ENCODE measurements around the gene HADHA.
"Not testable (repeated sequence)": the region's sequence is repeated elsewhere in the genome, so short reads cannot be mapped to it uniquely, and the experiment has no call there.

Gene HADHA

DNA sequence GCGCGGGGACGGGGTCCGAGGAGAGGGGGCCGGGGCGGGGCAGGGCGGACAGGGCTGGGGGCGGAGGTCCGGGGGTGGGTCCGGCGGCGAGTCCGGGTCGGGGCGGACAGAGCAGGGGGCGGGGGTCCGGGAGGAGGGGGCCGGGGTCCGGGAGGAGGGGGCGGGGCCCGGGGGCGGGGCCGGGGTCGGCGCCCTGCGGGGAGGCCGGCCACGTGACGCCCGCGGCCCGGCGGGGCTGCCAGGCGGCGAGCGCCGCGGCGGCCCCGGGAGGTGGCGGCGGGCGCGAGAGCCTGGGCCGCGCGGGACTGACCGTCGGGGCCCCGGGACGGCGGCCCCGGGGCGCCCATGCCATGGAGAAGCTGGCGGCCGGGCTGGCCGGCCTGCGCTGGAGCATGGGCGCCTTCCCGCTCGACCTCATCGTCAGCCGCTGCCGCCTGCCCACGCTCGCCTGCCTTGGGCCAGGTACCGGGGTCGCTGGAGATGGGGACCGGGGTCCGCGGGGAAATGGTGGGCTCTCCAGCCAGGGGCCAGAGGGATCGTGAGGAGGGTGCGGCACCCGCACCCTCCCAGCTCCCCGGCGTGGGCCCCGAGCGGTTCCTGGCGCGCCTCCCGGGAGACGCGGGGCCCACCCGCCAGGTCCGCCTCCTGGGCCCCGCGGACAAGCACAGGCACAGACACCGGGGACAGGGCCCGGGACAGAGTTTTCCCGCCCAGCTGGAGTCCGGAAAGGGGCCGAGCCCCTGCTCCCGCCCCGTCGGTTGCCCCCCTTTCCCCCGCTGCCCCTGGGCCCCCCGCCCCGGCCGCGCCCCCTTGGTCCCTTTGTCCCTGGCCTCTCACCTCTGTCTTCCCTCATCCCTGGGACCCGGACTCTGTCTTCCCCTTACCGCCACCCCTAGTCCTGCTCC is 71.3 kb downstream of the HADHA start, which contains the start of gene GAREM2:
TSS of gene GAREM2 (plus strand) at position 218 of the 905 bp plus-strand sequence. CDS start at position 351, 133 bp downstream.
- no peak for DNase-seq

DNA sequence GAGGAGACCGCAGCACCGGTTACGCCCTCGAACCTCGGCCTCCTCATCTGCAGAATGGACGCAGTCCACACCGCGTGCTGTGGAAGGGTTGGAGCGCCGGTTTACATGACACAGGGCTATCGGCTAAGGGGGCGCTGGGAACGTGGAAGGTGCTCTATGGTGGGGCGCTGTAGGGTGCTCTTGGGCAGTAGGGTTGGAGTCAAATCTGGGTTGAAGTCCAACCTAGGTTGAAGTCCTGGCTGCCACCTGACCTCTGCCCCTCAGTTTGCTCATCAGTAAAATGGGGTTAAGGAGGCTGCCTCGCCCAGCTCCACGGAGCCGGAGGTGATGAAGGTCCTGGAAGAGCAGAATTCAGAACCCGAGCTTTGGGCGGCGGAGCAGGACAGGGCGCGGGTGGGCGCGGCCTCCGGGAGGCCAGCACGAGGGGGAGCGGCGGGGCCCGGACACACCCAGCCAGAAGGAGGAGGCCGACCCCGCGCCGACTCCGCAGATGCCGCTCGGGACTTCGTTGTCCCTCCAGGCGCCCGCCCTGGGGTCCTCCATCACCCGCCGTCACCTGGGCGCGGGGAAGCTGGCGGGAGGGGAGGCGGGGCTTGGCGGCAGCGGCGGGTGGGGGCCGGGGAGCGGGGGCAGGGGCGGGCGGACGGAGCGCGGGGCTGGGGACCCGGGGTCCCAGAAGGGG is 72.1 kb downstream of the HADHA start:
- DNase-seq: no peak

DNA sequence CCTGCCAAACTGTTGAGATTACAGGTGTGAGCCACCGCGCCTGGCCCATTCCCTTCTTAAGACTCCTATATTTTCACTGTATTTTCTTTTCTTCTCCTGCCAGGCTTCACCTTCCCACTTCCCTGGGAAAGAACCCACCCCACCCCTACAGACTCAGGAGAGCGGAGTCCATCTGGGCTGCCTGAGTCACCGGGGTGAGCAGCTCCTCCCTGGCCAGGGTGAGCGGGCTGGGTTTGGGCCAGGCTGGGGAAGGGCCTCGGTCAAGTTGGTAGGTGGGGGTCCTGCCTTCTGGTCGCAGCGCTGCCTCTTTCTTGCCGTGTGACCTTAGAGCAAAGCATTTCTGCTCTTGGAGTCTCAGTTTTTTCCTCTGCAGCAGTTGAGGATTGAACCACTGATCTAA is 73.6 kb downstream of the HADHA start:
- DNase-seq: no peak

DNA sequence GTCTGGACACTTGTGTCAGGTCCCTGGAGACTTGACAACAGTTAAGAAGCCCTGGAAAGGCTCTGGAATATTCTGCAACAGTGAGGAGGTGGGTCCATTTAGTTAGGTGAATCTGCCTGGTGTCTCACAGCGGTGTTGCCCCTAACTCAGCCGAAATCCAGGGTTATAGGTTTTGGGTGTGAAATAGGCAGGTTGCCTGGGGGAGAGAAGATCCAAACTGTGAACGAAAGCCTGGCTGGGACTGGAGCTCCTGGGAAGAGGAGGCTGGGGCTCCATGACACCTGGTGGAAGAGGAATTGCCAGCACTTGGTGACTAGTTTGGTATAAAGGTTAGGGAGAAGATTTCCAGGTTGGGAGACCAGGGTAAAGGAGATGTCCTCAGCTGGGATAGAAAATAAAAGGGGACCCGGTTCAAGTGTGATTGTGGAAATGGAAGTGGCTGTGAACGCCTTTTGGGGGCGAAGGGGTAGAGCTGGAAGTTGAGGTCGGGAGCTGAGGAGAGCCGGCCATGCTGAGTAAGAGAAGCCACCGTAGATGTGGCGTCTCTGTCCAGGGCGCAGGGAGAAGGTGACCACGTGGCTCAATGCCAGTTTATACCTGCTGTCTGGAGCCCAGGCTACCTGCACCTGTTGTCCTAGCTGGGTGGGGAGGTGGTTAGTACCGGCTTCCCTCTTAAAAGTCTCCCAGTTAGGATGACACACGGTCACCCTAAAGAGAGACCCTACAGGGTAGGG is 74.6 kb downstream of the HADHA start:
- DNase-seq: no peak

DNA sequence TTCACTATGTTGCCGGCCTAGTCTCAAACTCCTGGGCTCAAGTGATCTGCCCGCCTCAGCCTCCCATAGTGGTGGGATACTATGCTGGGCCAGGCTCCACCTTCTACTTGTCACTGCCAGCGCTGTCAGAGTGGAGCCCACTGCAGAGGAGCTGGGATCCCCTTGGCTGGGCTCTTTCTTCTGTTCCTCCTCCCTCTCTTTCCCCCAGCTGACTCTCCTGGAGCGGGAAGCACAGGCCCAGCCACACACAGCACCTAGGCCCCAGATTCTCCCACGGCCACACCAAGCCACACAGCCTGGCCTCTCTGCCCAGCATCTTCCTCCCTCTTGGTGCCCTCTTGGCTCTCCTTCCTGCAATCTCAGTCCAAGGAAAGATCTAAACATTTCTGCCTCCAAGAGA is 75.2 kb downstream of the HADHA start:
- no peak for DNase-seq

DNA sequence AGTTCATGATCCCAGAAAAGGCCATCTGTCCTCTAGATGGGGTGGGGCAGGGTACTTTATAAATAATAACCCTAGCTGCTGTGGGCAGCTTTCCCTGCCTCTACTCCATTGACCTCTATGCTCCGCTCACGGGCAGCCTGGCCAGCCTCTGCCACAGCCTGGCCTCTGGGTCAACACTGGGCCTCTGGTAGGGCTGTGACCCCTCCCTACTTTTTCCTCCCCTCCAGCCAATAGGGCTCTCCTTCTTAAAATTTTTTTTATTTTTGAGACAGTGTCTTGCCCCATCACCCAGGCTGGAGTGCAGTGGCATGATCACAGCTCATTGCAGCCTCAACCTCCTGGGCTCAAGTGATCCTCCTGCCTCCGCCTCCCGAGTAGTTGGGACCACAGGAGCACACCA is 75.6 kb downstream of the HADHA start:
- no peak for DNase-seq

DNA sequence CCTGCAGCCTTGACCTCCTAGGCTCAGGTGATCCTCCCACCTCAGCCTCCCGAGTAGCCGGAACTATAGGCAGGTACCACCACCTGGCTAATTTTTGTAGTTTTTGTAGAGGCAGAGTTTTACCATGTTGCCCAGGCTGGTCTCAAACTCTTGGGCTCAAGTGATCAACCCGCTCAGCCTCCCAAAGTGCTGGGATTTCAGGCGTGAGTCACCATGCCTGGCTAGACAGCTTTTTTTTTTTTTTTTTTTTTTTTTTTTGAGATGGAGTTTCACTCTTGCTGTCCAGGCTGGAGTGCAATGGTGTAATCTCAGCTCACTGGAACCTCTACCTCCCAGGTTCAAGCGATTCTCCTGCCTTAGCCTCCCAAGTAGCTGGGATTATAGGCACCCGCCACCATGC is 77.9 kb downstream of the HADHA start:
- DNase-seq: not testable (repeated sequence)

DNA sequence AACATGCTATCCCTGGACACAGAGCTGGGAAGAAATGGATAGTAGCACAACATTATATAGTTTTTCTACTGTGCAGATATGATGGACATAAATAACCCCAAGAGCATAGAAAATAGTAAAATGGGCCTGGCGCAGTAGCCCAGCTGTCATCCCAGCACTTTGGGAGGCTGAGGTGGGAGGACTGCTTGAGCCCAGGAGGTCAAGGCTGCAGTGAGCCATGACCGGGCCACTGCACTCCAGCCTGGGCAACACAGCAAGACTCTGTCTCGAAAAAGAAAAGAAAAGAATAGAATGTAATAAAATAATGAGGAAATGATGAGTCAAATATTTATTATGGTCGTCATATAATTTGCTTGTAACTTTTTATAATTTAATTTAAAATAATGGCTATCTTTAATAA is 79.0 kb downstream of the HADHA start:
- no peak for DNase-seq

DNA sequence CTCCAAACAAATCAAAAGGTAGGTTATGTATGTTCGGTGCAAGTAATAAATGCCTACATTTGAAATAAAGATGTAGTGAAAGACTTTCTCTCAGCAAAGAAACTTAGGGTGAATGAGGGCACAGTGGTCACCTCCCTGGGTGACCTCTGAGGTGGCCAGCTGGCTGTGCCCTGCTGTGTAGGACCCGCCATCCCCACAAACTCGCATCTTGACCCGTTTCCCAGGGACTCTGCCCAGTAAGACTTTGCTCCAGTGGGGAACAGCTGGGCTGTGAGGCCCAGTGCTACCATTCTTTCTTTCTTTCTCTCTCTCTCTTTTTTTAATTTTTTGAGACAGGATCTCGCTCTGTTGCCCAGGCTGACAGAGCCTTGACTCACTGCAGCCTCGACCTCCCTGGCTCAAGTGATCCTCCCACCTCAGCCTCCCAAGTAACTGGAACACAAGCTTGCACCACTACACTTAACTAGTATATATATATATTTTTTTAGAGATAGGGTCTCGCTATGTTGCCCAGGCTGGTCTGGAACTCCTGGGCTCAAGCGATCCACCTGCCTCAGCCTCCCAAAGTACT is 79.7 kb downstream of the HADHA start:
- DNase-seq: no peak

DNA sequence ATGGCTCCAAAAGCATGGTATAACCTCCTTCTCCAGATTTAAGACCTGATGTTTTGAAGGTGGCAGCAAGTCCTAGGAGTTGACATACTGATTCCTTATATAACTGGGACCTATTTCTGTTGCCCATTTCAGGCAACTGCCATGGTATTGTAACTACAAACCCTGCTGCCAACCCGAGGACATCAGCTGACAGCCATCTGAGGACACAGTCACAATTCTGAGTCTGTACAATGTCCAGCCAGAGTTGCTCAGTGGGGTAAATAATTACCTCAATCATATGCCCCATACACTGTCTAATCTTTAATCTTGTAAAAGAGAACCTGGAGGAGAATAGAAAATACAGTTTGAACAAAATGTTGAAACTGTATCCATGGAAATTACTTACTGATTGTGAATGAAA is 80.2 kb downstream of the HADHA start:
- DNase-seq: no peak

DNA sequence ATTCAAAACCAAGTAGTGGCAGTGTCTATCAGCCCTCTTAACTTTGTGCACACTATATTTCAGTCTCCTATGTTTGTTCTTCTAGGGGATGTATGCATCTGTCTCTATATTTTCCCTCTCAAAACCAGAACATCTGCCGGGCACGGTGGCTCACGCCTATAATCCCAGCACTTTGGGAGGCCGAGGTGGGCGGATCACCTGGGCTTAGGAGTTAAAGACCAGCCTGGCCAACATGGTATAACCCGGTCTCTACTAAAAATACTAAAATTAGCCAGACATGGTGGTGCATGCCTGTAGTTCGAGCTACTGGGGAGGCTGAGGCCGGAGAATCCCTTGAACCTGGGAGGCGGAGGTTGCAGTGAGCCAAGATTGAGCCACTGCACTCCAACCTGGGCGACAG is 81.5 kb downstream of the HADHA start:
- DNase-seq: no peak

DNA sequence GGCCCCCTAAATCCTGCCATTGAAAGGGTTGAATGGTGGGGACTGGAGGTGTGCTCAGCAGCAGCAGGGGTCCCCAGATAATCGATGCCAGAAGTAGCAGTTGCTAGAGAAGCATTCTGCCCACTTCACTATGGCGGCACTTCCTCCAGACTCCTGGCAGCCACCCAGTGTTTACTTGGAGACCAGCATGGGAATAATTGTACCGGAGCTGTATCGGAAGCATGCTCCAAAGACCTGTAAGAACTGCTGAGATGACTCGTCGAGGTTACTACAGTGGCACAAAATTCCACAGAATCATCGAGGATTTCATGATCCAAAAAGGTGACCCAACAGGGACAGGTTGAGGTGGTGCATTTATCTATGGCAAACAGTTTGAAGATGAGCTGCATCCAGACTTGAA is 82.5 kb downstream of the HADHA start:
- no peak for DNase-seq

DNA sequence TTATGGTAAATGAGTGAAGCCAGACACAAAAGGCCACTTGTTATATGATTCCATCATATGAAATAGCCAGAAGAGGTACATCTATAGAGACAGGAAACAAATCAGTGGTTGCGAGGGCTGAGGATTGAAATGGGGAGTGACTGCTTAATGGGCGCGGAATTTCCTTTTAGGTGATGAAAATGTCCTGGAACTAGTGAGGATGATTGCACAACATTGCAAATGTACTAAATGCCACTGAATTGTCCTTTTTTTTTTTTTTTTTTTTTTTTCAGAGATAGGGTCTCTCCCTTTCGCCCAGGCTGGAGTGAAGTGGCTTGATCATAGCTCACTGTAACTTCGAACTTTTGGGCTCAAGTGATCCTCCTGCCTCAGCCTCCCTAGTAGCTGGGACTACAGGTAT is 86.9 kb downstream of the HADHA start:
- DNase-seq: no peak

DNA sequence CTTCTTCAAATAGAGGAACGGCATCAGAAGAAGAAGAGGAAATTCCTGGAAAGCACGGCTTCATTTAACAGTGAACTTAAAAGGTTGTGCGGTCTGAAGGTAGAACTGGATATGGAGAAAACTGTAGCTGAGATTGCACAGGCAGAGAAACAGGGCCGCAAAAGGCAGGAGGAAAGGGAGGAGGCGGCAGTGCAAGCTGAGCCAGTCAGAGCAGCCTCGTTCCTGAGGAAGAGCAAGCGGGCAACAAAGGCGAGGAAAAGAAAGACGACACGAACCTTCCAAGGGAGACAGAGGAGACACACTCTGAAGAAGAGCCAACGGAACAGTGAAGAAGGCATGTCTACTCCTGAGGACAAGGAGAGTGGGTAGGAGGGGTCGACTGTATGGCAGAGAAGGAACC is 94.2 kb downstream of the HADHA start:
- no peak for DNase-seq

DNA sequence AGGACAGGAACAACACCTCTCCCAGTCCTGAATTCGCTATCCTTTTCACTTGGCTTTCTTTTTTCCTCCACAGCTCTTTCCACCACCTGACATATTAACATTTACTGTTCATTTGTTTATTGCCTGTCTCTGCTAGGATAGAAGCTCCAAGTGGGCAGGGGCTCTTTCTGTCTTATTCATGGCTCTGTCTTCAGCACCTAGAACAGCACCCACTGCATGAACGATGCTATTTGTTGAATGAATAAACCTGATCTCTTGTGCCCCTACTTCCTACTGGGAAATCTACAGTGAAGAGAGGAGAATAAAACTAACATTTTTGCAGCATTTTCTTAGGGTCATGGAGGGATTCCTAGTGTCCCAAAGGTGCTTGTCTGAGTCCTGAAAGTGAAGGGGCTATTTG is 95.9 kb downstream of the HADHA start:
- DNase-seq: no peak

DNA sequence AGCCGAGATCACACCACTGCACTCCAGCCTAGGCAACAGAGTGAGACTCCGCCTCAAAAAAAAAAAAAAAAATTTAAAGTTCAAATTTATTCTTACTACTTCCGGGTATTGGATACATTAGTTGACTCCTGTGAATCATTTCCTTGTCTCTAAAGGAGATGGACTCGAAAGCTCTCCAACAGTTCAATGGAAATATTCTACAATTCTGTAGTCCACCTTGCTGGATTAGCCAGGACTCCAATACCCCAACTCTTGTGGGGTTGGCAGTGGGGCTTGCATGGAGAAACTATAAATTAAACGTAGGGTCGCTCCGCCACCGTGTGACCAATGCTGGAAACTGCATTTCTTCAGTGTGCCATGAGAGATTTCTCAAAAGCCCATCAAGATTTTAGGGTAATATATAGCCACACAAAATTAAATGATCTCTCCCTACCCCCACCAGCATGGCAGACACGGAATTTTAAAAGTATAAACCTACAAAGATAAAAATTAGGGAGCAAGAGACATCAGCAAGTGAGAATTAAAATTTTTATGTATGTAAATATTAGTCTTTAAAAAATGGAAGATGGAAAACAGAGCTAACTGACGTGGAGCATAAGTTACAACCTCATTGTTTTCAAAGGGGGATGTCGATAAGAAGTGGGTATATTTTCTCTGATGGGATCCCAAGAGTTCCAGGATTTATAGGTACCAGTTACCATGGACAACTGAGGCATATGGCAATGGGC is 99.3 kb downstream of the HADHA start:
- peak; percentile 26 to 52 for DNase-seq

DNA sequence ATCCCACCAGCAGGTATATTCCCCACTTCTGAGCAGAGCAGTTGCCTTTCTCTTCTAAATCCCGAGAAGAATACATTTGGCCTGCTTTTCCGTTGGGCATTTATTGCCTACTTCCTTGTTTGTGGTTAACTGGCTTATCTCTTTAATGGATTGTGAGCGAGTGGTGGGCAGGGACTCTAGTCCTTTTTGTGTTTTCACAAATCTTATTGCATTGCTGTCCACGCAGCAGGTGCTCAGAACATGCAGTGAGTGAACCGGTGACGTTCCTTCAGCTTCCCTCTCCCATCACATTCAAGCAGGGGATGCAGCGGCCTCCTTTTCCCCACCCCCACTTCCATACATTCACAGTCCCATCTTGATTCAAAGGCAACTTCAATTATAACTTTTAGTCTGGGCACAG is 100.4 kb downstream of the HADHA start:
- DNase-seq: no peak

DNA sequence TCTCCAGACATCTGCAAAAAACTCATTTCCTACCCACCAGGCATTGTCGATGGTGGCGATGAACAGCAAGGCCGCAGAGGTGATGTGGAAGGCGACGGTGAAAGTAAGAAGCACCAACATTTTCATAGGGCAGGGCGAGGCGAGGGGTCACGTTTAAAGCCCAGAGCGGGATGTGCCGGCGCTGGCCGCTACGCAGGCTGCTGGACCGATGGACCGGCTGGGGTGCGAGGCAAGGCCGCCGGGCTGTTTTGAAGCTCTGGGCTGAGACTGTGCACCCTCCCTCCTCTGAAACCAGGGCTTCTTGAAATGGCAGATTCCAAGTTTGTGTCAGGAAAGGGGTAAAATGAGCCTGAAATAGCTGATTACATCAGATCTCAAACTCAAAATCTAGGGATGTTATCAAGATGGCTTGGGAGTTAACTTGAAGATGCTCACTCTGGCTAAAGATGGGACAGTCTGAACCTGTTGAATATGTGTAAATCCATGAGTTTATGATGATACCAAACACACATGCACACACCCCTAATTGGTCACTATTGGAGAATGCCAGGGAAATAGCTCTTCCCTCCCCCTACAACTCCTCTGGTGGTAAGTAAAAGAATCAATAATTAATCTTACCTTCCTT is 103.2 kb downstream of the HADHA start:
- DNase-seq: no peak
